ENCODE measurements around the gene SIX6. TPM values are rescaled to one million over a fixed set of nuclear protein-coding genes. Genes with fewer than 3 reads are reported as not detected.

Gene SIX6
- total and polyA plus RNA-seq, 4 donors: not detected

DNA sequence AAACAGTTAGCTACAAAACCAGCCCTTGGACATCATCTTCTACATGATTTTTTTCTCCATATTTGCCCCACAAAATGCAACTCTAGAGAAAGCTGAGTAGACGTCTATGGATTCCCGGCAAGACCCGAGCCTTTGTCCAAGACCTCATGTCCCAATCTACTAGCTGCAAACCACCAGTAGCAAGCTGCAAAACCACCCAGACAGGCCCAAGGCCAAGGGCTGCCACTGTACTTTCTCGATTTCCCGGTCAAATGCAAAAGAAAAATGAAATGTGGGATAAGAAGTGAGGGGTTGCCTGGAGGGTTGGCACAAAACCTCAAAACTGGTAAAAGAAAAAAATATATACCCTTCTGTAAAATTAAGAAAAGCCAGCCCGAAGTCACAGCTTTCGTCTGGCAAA lies 2.9 kb upstream of the SIX6 start:
- peaks cover 7 to 28% (median 13%) of the 10 kb centered on the region in 4 donors for H3K4me1 ChIP-seq (ENCODE audit: control insufficient read depth in 4 of 4, insufficient read depth in 4 of 4, low read length in 3 of 4)

DNA sequence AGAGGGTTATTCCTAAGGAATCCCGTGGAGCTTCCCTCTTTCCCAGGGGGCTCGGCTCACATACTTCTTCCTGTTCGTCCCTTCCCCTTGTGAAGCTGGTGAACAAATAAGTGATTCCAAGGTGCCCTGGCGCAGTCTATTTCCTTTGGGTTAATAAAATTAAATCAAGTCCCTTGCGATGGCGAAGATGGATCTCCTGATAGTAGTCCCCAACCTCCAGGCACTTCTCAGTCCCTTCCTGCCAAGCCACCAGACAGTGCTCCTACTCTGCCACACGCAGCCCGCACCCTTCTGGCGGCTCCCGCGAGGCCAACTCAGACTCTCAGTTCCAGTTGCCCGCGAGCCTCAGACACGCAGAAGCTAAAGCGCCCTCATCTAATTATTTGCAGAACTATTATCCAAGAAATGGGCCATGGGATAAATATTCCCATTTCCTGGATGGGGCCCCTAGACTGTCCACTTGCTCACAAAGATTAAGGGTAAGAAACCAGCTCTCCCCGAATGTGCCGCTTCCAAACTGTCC lies 2.4 kb upstream of the SIX6 start:
- Histone ChIP-seq H3K4me1 (ENCODE audit: control insufficient read depth in 4 of 4, insufficient read depth in 4 of 4, low read length in 3 of 4) (peaks cover 10 to 31% (median 16%) of the 10 kb centered on the region in 4 donors), H3K27me3 (ENCODE audit: control insufficient read depth in 4 of 4, insufficient read depth in 4 of 4, low read length in 3 of 4) (peaks cover 14 to 35% (median 25%) of the 10 kb centered on the region in 4 donors), H3K4me3 (ENCODE audit: low read depth in 1 of 3, low read length in 3 of 3) (no peak overlapping the region), H3K9me3 (ENCODE audit: control insufficient read depth in 4 of 4, low read length in 3 of 4) (peaks cover 0 to 3% (median 0%) of the 10 kb centered on the region in 4 donors), H3K27ac (ENCODE audit: low read depth in 1 of 2, low read length in 2 of 2) (no peak overlapping the region), H3K36me3 (ENCODE audit: control insufficient read depth in 4 of 4, insufficient read depth in 3 of 4, low read depth in 1 of 4, low read length in 3 of 4) (no peaks in the 10 kb centered on the region), H3K9ac (ENCODE audit: low read depth in 1 of 2, low read length in 2 of 2) (no peak overlapping the region)
- TF ChIP-seq, protein P1, sequence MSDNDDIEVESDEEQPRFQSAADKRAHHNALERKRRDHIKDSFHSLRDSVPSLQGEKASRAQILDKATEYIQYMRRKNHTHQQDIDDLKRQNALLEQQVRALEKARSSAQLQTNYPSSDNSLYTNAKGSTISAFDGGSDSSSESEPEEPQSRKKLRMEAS (IDR thresholded peaks at IDR 0.05): no peak
- TF ChIP-seq RXRA (IDR thresholded peaks at IDR 0.05) (no peak), FOXA1 (IDR thresholded peaks at IDR 0.05) (no peak), TAF1 (conservative IDR thresholded peaks at IDR 0.05) (no peak), JUND (IDR thresholded peaks at IDR 0.05) (no peak), SP1 (IDR thresholded peaks at IDR 0.05) (no peak), FOXA2 (IDR thresholded peaks at IDR 0.05) (no peak), NR2F2 (IDR thresholded peaks at IDR 0.05) (no peak), EGR1 (IDR thresholded peaks at IDR 0.05; ENCODE audit: low read depth in 2 of 2) (no peak), GABPA (IDR thresholded peaks at IDR 0.05 in 1 of 2, conservative IDR thresholded peaks at IDR 0.05 in 1 of 2) (no peak), RAD21 (IDR thresholded peaks at IDR 0.05) (no peak)
- TF ChIP-seq, protein P2, sequence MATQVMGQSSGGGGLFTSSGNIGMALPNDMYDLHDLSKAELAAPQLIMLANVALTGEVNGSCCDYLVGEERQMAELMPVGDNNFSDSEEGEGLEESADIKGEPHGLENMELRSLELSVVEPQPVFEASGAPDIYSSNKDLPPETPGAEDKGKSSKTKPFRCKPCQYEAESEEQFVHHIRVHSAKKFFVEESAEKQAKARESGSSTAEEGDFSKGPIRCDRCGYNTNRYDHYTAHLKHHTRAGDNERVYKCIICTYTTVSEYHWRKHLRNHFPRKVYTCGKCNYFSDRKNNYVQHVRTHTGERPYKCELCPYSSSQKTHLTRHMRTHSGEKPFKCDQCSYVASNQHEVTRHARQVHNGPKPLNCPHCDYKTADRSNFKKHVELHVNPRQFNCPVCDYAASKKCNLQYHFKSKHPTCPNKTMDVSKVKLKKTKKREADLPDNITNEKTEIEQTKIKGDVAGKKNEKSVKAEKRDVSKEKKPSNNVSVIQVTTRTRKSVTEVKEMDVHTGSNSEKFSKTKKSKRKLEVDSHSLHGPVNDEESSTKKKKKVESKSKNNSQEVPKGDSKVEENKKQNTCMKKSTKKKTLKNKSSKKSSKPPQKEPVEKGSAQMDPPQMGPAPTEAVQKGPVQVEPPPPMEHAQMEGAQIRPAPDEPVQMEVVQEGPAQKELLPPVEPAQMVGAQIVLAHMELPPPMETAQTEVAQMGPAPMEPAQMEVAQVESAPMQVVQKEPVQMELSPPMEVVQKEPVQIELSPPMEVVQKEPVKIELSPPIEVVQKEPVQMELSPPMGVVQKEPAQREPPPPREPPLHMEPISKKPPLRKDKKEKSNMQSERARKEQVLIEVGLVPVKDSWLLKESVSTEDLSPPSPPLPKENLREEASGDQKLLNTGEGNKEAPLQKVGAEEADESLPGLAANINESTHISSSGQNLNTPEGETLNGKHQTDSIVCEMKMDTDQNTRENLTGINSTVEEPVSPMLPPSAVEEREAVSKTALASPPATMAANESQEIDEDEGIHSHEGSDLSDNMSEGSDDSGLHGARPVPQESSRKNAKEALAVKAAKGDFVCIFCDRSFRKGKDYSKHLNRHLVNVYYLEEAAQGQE (IDR thresholded peaks at IDR 0.05): no peak
- TF ChIP-seq, protein P3, sequence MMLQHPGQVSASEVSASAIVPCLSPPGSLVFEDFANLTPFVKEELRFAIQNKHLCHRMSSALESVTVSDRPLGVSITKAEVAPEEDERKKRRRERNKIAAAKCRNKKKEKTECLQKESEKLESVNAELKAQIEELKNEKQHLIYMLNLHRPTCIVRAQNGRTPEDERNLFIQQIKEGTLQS (IDR thresholded peaks at IDR 0.05): no peak
- TF ChIP-seq, protein P4, sequence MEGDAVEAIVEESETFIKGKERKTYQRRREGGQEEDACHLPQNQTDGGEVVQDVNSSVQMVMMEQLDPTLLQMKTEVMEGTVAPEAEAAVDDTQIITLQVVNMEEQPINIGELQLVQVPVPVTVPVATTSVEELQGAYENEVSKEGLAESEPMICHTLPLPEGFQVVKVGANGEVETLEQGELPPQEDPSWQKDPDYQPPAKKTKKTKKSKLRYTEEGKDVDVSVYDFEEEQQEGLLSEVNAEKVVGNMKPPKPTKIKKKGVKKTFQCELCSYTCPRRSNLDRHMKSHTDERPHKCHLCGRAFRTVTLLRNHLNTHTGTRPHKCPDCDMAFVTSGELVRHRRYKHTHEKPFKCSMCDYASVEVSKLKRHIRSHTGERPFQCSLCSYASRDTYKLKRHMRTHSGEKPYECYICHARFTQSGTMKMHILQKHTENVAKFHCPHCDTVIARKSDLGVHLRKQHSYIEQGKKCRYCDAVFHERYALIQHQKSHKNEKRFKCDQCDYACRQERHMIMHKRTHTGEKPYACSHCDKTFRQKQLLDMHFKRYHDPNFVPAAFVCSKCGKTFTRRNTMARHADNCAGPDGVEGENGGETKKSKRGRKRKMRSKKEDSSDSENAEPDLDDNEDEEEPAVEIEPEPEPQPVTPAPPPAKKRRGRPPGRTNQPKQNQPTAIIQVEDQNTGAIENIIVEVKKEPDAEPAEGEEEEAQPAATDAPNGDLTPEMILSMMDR (IDR thresholded peaks at IDR 0.05; ENCODE audit: low read depth, low read length, missing input control): no peak
- TF ChIP-seq, protein P5, sequence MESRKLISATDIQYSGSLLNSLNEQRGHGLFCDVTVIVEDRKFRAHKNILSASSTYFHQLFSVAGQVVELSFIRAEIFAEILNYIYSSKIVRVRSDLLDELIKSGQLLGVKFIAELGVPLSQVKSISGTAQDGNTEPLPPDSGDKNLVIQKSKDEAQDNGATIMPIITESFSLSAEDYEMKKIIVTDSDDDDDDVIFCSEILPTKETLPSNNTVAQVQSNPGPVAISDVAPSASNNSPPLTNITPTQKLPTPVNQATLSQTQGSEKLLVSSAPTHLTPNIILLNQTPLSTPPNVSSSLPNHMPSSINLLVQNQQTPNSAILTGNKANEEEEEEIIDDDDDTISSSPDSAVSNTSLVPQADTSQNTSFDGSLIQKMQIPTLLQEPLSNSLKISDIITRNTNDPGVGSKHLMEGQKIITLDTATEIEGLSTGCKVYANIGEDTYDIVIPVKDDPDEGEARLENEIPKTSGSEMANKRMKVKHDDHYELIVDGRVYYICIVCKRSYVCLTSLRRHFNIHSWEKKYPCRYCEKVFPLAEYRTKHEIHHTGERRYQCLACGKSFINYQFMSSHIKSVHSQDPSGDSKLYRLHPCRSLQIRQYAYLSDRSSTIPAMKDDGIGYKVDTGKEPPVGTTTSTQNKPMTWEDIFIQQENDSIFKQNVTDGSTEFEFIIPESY (IDR thresholded peaks at IDR 0.05): no peak
- 6% methylated on average over 17 of the region's 17 CpGs for WGBS
- no peak for DNase-seq (ENCODE audit: low spot score)

More for the DNA sequence above, 2.9 kb upstream of the SIX6 start:
- H3K9me3 ChIP-seq (ENCODE audit: control insufficient read depth in 4 of 4, low read length in 3 of 4): peaks cover 0 to 3% (median 0%) of the 10 kb centered on the region in 4 donors
- H3K27me3 ChIP-seq (ENCODE audit: control insufficient read depth in 4 of 4, insufficient read depth in 4 of 4, low read length in 3 of 4): peaks cover 10 to 34% (median 22%) of the 10 kb centered on the region in 4 donors
- no peaks in the 10 kb centered on the region for H3K36me3 ChIP-seq (ENCODE audit: control insufficient read depth in 4 of 4, insufficient read depth in 3 of 4, low read depth in 1 of 4, low read length in 3 of 4)
- TF ChIP-seq, protein P4 (IDR thresholded peaks at IDR 0.05; ENCODE audit: low read depth, low read length, missing input control): no peak
- no peak overlapping the region for H3K4me3 ChIP-seq (ENCODE audit: low read depth in 1 of 3, low read length in 3 of 3)
- DNase-seq (ENCODE audit: low spot score): no peak
- 6% methylated on average over 7 of the region's 7 CpGs for WGBS
- H3K9ac ChIP-seq (ENCODE audit: low read depth in 1 of 2, low read length in 2 of 2): no peak overlapping the region
- H3K27ac ChIP-seq (ENCODE audit: low read depth in 1 of 2, low read length in 2 of 2): no peak overlapping the region
